Breast epithelium (tissue), 4 donors: ENCODE results near the gene LRRIQ3. TPM values are rescaled to one million over a fixed set of nuclear protein-coding genes. Genes with fewer than 3 reads are reported as not detected.

Source experiments
- DNase-seq, 2 donors: peaks; one replicate each; pipeline ENCODE4 v3.0.0-alpha.2; 2019; ENCODE audit warnings: low spot score in 2 of 2
- H3K27ac ChIP-seq, 2 donors: fragments of 200-600 bp; sonication (generic) in 1 of 2; one replicate each; pipeline ENCODE4 v1.5.1; 2016 to 2019; ENCODE audit warnings: mild to moderate bottlenecking in 1 of 2
- H3K27me3 ChIP-seq, 2 donors: fragments of 200-600 bp; sonication (generic) in 1 of 2; one replicate each; pipeline versions ENCODE4 v1.5.1 to v1.6.0; 2017 to 2019; ENCODE audit warnings: control low read depth in 1 of 2, mild to moderate bottlenecking in 1 of 2
- H3K36me3 ChIP-seq: fragments of 200-600 bp; one replicate; pipeline ENCODE4 v1.5.1; 2019
- H3K4me1 ChIP-seq, 2 donors: fragments of 200-600 bp; sonication (generic); one replicate each; pipeline ENCODE4 v1.5.1; 2016 to 2019; ENCODE audit warnings: control low read depth in 1 of 2
- H3K4me3 ChIP-seq, 3 donors: fragments of 200-600 bp; sonication (generic); 1 replicate in 2 of 3; 2 replicates in 1 of 3; pipeline ENCODE4 v1.5.1; 2016 to 2019; ENCODE audit warnings: mild to moderate bottlenecking in 3 of 3, moderate library complexity in 2 of 3
- H3K9me3 ChIP-seq, 2 donors: fragments of 200-600 bp; sonication (generic) in 1 of 2; one replicate each; pipeline ENCODE4 v1.5.1; 2016 to 2019; ENCODE audit warnings: control low read depth in 1 of 2
- POLR2A ChIP-seq: fragments of 450-650 bp; IDR thresholded peaks from one replicate; pipeline ENCODE4 v1.6.1; 2016; ENCODE audit warnings: antibody characterized with exemption, mild to moderate bottlenecking, moderate library complexity
- POLR2AphosphoS5 ChIP-seq, 3 donors: sonication (generic); formaldehyde crosslinking; IDR thresholded peaks; one replicate each; pipeline ENCODE4 v1.6.1; 2017; ENCODE audit warnings: antibody characterized with exemption in 3 of 3
- intact Hi-C: fragments of 100-400 bp; cut with DNase I; formaldehyde crosslinking; loops from one replicate; pipeline ENCODE4 v1.15.1; 2023; ENCODE audit warnings: low total_unique reads
- total RNA-seq, 3 donors: library from RNA; depleted of rRNA; stranded (reverse); fragments of >200 nt; gene quantifications; one replicate each; pipeline ENCODE4 v1.1.0, GENCODE V29; 2016
- TF ChIP-seq, protein P1 (sequence below), 3 donors: fragments of 450-650 bp; IDR thresholded peaks; one replicate each; pipeline ENCODE4 v1.5.1; 2016 to 2017; ENCODE audit warnings: antibody characterized with exemption in 3 of 3, mild to moderate bottlenecking in 3 of 3, moderate library complexity in 3 of 3

LRRIQ3 gene, protein sequence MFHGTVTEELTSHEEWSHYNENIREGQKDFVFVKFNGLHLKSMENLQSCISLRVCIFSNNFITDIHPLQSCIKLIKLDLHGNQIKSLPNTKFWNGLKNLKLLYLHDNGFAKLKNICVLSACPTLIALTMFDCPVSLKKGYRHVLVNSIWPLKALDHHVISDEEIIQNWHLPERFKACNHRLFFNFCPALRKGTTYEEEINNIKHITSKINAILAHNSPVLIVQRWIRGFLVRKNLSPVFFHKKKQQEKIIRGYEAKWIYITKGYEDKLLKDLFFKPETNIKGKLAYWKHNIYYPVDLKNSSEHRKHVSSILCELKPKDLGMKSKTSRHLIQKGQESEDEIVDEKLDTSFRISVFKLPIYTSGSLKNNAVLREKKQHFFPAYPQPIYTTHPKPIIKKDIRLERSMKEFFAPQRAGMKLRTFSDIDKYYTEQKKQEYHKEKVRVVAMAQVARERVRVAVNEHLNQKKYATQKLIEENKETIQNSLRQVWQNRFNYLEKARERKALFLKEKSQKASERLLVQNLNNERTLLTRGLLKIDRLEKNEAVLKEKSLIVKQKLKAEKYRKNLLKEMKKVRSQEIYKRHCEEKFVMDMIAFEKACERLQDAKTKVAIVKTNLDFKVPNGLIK
- total RNA-seq = 1 to 10 TPM in 2 of 3 donors, under 1 TPM in 1; 0.33 to 2.6 (median 1.8) TPM

DNA sequence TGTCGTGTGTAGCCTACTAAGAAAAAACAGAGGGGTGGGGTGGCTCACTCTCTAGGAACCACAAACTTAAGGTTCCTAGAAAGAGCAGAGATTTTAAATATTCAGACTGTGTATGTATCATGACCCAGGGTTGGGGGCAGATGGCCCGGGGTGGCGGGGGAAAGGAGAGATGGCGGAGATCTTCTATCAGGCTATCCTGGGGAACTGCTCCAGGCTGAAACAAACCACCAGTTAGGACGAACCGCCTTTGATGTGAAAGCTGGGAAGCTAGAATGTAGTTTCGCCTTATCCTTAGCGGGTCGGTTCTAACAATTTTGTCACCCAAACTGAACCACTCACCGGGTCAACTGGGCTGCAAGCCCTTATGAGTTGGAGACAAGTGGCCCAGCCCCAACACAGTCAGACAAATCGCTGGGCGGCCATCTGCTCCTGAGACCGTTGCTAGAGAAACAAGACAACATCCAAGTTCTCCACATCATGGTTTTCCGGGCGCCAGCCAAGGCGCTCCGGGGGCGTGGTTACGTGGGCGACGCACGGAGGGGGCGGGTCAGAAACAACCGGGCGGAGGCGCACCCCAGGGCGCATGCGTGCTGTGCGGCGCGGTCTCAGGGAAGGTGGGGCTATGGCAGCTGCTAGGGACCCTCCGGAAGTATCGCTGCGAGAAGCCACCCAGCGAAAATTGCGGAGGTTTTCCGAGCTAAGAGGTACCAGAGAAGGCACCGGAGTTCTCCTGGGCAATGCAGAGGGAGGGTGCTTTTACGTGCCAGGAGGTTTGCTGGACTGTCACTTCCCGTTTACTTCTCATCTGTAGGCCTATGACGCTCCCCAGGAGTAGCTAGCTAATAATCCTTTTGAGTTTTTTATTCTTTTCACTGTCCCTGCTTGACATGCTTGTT lies at the start of gene LRRIQ3, which contains the start of gene FPGT:
Gene LRRIQ3 (minus strand): TSS at position 520 of the 896 bp plus-strand sequence. CDS start 14,492 bp downstream, outside the sequence.
Gene FPGT (plus strand): TSS at position 586 of the 896 bp plus-strand sequence. CDS start 37 bp downstream, at position 623.
- no peak for TF ChIP-seq POLR2A
- peak; percentile 52 to 78 (median 73) for TF ChIP-seq POLR2AphosphoS5 (IDR thresholded peaks at IDR 0.05)
- peak within 1 kb of the TSS; percentile 86 for H3K27ac ChIP-seq
- H3K4me1 ChIP-seq = no peaks in the 10 kb centered on the region
- peak within 1 kb of the TSS; percentile 66 to 72 (median 67) for H3K4me3 ChIP-seq
- H3K27me3 ChIP-seq = no peaks in the 10 kb centered on the region
- H3K9me3 ChIP-seq = no peaks in the 10 kb centered on the region
- intact Hi-C loops = no loop called here
- no peaks in the 10 kb centered on the region for H3K36me3 ChIP-seq
- DNase-seq = peak; percentile 85 to 92

DNA sequence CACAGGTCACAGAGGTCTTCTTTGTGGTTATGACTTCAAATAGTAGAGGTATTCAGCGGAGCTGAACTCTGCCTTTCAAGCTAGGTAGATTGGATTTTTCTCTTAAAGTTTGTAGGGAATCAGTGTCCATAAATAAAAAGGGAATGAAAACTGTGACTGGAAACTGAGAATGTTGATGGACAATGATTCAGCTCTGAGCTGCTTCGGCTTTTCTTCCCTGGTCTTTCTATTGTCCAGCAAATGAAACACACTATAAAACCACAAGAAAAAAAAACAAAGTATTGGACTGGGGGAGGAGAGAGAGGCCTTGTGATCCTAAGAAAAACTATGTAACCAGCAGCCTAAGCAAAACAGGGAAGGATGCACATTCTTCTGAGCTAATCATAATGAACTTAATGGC lies 48.3 kb upstream of the LRRIQ3 start:
- no peaks in the 10 kb centered on the region for H3K9me3 ChIP-seq
- no peaks in the 10 kb centered on the region for H3K36me3 ChIP-seq
- no peaks in the 10 kb centered on the region for H3K27me3 ChIP-seq
- no peak for TF ChIP-seq POLR2AphosphoS5 (IDR thresholded peaks at IDR 0.05)
- no peak for TF ChIP-seq POLR2A
- TF ChIP-seq, protein P1, sequence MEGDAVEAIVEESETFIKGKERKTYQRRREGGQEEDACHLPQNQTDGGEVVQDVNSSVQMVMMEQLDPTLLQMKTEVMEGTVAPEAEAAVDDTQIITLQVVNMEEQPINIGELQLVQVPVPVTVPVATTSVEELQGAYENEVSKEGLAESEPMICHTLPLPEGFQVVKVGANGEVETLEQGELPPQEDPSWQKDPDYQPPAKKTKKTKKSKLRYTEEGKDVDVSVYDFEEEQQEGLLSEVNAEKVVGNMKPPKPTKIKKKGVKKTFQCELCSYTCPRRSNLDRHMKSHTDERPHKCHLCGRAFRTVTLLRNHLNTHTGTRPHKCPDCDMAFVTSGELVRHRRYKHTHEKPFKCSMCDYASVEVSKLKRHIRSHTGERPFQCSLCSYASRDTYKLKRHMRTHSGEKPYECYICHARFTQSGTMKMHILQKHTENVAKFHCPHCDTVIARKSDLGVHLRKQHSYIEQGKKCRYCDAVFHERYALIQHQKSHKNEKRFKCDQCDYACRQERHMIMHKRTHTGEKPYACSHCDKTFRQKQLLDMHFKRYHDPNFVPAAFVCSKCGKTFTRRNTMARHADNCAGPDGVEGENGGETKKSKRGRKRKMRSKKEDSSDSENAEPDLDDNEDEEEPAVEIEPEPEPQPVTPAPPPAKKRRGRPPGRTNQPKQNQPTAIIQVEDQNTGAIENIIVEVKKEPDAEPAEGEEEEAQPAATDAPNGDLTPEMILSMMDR (IDR thresholded peaks at IDR 0.05) = no peak
- intact Hi-C loops = no loop called here
- H3K27ac ChIP-seq = no peak overlapping the region
- no peak for DNase-seq
- H3K4me1 ChIP-seq = no peaks in the 10 kb centered on the region
- H3K4me3 ChIP-seq = no peak overlapping the region

DNA sequence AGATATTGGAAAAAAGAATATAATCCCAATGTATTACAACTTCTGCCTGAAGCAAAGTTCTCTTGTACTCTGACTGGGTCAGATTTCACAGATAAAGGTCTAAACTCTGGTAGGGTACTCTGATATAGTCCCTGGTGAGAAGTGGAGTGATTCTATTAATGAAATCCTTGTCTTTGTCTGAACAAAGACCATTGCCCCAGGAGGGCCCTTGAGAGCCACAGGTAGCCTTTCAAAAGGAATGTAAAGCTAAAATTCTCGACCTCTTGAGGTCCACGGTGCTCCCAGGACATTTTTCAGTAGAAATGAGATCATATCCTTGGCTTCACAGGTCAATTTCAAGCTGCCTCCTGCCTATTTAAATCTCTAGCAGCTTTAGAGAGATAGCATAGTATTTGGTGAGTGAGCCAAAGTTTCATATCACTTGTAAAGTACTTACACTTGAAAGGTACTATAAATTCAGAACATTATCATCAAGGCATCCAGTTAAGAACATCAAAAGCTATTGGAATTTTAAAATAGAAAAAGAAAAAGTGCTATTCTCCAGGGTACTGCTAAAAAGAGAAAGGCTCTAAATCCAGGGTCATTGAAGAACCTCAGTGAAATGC lies 47.3 kb upstream of the LRRIQ3 start:
- no peaks in the 10 kb centered on the region for H3K9me3 ChIP-seq
- H3K27me3 ChIP-seq = no peaks in the 10 kb centered on the region
- intact Hi-C loops = no loop called here
- no peak overlapping the region for H3K4me3 ChIP-seq
- H3K4me1 ChIP-seq = no peaks in the 10 kb centered on the region
- DNase-seq = no peak
- H3K36me3 ChIP-seq = no peaks in the 10 kb centered on the region
- TF ChIP-seq, protein P1 (IDR thresholded peaks at IDR 0.05) = no peak
- TF ChIP-seq POLR2AphosphoS5 (IDR thresholded peaks at IDR 0.05) (no peak), POLR2A (no peak)
- H3K27ac ChIP-seq = no peak overlapping the region

DNA sequence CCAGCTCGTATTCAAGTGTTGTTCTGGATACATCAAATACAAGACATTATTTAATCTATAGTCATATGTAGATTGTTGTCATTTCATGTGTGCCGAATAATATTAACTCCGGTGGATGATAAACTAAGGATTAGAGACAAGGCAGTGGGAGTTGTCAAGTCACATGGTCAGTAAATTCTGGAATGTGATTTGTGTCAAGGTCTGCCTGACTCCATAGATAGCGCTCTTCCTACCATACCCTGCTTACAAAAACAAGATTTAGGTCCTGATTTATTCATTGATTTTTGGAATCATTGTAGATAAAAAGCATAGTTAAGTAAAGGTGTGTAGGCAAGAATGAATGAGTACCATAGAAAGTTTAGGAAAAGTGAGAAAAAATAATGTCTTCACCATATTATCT lies 39.8 kb upstream of the LRRIQ3 start:
- H3K27ac ChIP-seq = no peak overlapping the region
- H3K4me3 ChIP-seq = no peak overlapping the region
- H3K4me1 ChIP-seq = no peaks in the 10 kb centered on the region
- intact Hi-C loops = no loop called here
- TF ChIP-seq POLR2AphosphoS5 (IDR thresholded peaks at IDR 0.05) = no peak
- TF ChIP-seq POLR2A = no peak
- TF ChIP-seq, protein P1 (IDR thresholded peaks at IDR 0.05) = no peak
- no peaks in the 10 kb centered on the region for H3K9me3 ChIP-seq
- no peaks in the 10 kb centered on the region for H3K27me3 ChIP-seq
- H3K36me3 ChIP-seq = no peaks in the 10 kb centered on the region
- DNase-seq = no peak

DNA sequence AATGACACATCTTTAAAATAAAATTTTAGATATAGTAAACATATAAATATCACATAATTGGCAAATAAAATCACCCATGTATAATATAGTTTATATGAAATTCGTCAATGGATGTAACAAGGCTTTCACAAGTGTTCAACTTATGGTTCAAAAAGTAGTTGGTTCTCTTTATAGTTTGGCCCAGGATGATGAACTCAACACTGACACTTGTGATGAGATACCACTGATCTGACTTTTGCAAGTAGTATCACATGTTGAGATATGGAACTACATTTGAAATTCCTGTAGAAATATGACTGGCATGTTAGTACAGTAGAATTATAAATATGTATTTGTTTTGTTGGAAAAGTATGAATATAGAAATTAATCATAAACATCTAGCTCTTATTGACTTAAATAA lies 39.1 kb upstream of the LRRIQ3 start:
- no peak for DNase-seq
- intact Hi-C loops = no loop called here

More for the DNA sequence above, 39.1 kb upstream of the LRRIQ3 start:
- Histone ChIP-seq H3K4me1 (no peaks in the 10 kb centered on the region), H3K27me3 (no peaks in the 10 kb centered on the region), H3K4me3 (no peak overlapping the region), H3K9me3 (no peaks in the 10 kb centered on the region), H3K27ac (no peak overlapping the region), H3K36me3 (no peaks in the 10 kb centered on the region)
- TF ChIP-seq, protein P1 (IDR thresholded peaks at IDR 0.05) = no peak
- TF ChIP-seq POLR2A (no peak), POLR2AphosphoS5 (IDR thresholded peaks at IDR 0.05) (no peak)
